Measurements from ENCODE around the gene MYOZ3. TPM values are rescaled to one million over a fixed set of nuclear protein-coding genes. Genes with fewer than 3 reads are reported as not detected.

Gene MYOZ3
- total and polyA plus RNA-seq, 7 donors: 3.0 to 110 (median 29.7) TPM

DNA sequence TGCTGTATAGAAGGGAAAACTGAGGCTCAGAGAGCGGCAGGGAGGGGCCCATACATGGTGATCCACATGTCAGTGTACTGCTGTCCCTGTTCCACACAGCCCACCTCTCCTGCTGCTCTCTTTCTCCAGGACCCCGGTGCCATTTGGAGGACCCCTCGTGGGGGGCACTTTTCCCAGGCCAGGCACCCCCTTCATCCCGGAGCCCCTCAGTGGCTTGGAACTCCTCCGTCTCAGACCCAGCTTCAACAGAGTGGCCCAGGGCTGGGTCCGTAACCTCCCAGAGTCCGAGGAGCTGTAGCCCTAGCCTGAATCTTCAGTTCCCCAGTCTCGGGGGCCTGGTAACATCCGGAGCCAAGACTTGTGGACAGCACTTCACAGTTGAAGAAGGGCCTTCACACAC lies 15.5 kb downstream of the MYOZ3 start:
- Histone ChIP-seq H3K9me3 (no peaks in the 10 kb centered on the region), H3K36me3 (ENCODE audit: insufficient read depth in 1 of 2, low read depth in 1 of 2) (peaks cover 0 to 29% of the 10 kb centered on the region in 2 donors), H3K4me1 (peaks cover 36% of the 10 kb centered on the region), H3K27me3 (ENCODE audit: insufficient read depth in 3 of 3, low read length in 2 of 3) (no peaks in the 10 kb centered on the region), H3K27ac (peak overlapping the region; percentile 92), H3K4me3 (no peak overlapping the region)
- ATAC-seq (no peak), DNase-seq (no peak)
- intact Hi-C loops (cut with DNase I): no loop called here
- 92 to 95% (median 94%) methylated on average over 9 of the region's 9 CpGs for WGBS, 3 donors
- TF ChIP-seq, protein P1, sequence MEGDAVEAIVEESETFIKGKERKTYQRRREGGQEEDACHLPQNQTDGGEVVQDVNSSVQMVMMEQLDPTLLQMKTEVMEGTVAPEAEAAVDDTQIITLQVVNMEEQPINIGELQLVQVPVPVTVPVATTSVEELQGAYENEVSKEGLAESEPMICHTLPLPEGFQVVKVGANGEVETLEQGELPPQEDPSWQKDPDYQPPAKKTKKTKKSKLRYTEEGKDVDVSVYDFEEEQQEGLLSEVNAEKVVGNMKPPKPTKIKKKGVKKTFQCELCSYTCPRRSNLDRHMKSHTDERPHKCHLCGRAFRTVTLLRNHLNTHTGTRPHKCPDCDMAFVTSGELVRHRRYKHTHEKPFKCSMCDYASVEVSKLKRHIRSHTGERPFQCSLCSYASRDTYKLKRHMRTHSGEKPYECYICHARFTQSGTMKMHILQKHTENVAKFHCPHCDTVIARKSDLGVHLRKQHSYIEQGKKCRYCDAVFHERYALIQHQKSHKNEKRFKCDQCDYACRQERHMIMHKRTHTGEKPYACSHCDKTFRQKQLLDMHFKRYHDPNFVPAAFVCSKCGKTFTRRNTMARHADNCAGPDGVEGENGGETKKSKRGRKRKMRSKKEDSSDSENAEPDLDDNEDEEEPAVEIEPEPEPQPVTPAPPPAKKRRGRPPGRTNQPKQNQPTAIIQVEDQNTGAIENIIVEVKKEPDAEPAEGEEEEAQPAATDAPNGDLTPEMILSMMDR (IDR thresholded peaks at IDR 0.05): no peak

DNA sequence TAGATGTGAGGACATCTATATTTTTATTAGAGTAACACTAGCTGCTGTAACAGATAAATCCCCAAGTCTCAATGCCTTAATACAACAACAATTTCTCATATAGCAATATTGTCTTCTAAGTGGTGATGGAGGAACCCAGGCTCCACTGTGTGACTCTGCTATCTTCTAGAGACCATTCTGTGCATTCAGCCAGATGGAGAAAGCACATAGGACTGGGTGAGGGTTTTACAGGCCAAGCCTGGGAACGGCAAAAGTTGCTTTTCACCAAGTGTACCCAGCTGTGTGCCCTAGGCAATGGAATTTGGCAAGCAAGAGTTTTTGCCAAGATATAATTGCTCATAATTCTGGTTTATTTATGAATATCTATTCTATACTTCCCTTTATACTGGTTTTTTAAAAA lies 28.1 kb downstream of the MYOZ3 start:
- Histone ChIP-seq H3K27me3 (ENCODE audit: insufficient read depth in 3 of 3, low read length in 2 of 3) (no peaks in the 10 kb centered on the region), H3K36me3 (ENCODE audit: insufficient read depth in 1 of 2, low read depth in 1 of 2) (peaks cover 21 to 94% of the 10 kb centered on the region in 2 donors), H3K4me1 (peaks cover 9% of the 10 kb centered on the region), H3K9me3 (no peaks in the 10 kb centered on the region), H3K4me3 (no peak overlapping the region), H3K27ac (no peak overlapping the region)
- 21 to 48% (median 46%) methylated on average over 1 of the region's 1 CpG for WGBS, 3 donors
- ATAC-seq (no peak), DNase-seq (no peak)
- intact Hi-C loops (cut with DNase I): loop anchor here in 1 of 2 donors (5.0 kb wide), 1 partner anchor 33 kb away; no protein-coding TSS in a partner anchor
- TF ChIP-seq, protein P1 (IDR thresholded peaks at IDR 0.05): no peak

DNA sequence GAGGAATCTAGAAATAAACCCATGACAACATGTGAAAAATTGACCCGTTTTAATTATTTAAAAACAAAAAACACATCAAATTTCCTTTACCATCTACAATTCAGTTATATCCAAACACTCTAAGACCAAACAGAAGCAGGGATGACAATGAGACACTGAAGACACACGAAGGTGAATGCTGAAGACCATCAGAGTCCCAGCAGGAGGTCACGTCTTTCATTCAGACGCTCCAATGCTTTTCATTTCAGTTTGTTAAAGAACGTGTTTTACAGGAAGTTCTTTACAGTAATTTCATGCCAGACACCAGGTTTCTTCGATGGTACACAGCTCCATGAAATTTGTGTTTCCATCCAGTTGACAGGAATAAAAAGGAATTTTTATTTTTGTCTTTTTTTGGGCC lies 29.7 kb downstream of the MYOZ3 start:
- Histone ChIP-seq H3K36me3 (ENCODE audit: insufficient read depth in 1 of 2, low read depth in 1 of 2) (peaks cover 32 to 97% of the 10 kb centered on the region in 2 donors), H3K27ac (no peak overlapping the region), H3K9me3 (no peaks in the 10 kb centered on the region), H3K4me3 (no peak overlapping the region), H3K4me1 (peaks cover 9% of the 10 kb centered on the region), H3K27me3 (ENCODE audit: insufficient read depth in 3 of 3, low read length in 2 of 3) (no peaks in the 10 kb centered on the region)
- TF ChIP-seq, protein P1 (IDR thresholded peaks at IDR 0.05): no peak
- DNase-seq (no peak), ATAC-seq (no peak)
- 56 to 74% (median 57%) methylated on average over 6 of the region's 6 CpGs for WGBS, 3 donors
- intact Hi-C loops (cut with DNase I): no loop called here

DNA sequence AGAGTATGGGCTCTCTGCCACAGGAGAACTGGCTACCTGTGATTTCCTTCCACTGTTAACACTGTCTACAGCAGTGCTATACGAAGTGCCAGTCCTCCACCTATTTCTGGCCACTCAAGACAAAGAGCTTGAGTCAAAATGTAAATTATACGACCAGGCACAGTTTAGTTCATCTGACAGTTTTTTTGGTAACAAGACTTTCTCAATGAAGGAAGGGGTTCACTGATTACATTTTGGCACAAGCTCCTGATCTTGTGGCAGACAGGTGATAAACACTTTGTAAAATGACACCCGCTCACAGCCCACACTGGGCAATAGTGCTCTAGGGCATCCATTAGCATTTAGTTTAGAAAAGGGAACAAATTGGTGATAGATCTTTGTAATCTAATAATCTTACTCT lies 31.2 kb downstream of the MYOZ3 start:
- H3K36me3 ChIP-seq (ENCODE audit: insufficient read depth in 1 of 2, low read depth in 1 of 2): peaks cover 40 to 97% of the 10 kb centered on the region in 2 donors
- H3K9me3 ChIP-seq: no peaks in the 10 kb centered on the region
- DNase-seq: no peak
- no peak overlapping the region for H3K4me3 ChIP-seq
- intact Hi-C loops (cut with DNase I): no loop called here
- H3K27me3 ChIP-seq (ENCODE audit: insufficient read depth in 3 of 3, low read length in 2 of 3): no peaks in the 10 kb centered on the region
- TF ChIP-seq, protein P1 (IDR thresholded peaks at IDR 0.05): no peak
- peak in 1 of 4 donors; percentile 48 for ATAC-seq
- peak overlapping the region; percentile 32 for H3K27ac ChIP-seq
- 43 to 63% (median 47%) methylated on average over 3 of the region's 3 CpGs for WGBS, 3 donors
- peaks cover 9% of the 10 kb centered on the region for H3K4me1 ChIP-seq

- no peak for DNase-seq
- H3K27ac ChIP-seq: no peak overlapping the region
- intact Hi-C loops (cut with DNase I): no loop called here
- WGBS, 3 donors: 94 to 96% (median 95%) methylated on average over 3 of the region's 3 CpGs
- ATAC-seq: no peak
- no peaks in the 10 kb centered on the region for H3K9me3 ChIP-seq
- H3K4me1 ChIP-seq: peaks cover 14% of the 10 kb centered on the region
- peaks cover 44 to 99% of the 10 kb centered on the region in 2 donors for H3K36me3 ChIP-seq (ENCODE audit: insufficient read depth in 1 of 2, low read depth in 1 of 2)
- TF ChIP-seq, protein P1 (IDR thresholded peaks at IDR 0.05): no peak
- H3K27me3 ChIP-seq (ENCODE audit: insufficient read depth in 3 of 3, low read length in 2 of 3): no peaks in the 10 kb centered on the region
- H3K4me3 ChIP-seq: no peak overlapping the region
These were observed 33.6 kb downstream of the MYOZ3 start for GRCh38 chr5:150694612-150695011.
